Posterior cingulate gyrus (tissue), 11 donors: ENCODE measurements around the gene PLA2R1.
"Not testable (repeated sequence)": the region's sequence is repeated elsewhere in the genome, so short reads cannot be mapped to it uniquely, and the experiment has no call there.

ENCODE experiments used
- DNase-seq, 10 donors: peaks; one replicate each; pipeline versions ENCODE4 v3.0.0 to v3.0.0-alpha.2; 2020 to 2021; ENCODE audit warnings: mixed read lengths in 3 of 10
- intact Hi-C: fragments of 100-400 bp; cut with DNase I; formaldehyde crosslinking; loops from one replicate; pipeline ENCODE4 v1.15.1; 2023

Gene PLA2R1

GRCh38 chr2:160064916-160065315 is 2.5 kb upstream of the PLA2R1 start:
- no peak for DNase-seq
- intact Hi-C loops = no loop called here

GRCh38 chr2:160063879-160064612 is 1.6 kb upstream of the PLA2R1 start:
- DNase-seq = no peak
- intact Hi-C loops = no loop called here

DNA sequence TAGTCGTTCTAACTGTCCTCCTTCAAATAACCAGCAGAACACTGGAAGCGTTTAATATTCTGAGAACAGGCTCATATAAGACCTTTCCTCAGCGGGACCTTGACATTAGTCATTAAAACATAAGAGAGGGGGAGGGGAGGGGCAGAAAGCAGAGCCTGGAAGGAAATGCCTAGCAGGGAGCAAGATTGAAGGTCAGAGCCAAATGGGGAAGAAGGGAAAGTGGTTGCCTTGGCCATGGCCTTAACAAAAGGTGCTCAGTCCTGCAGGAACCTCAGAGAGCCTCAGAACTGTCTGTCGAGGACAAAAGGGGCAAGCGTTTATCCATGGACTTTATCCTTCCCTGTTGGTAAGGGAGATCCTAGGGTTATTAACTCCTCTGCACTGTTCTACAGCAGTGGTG is 856 bp upstream of the PLA2R1 start:
- intact Hi-C loops = no loop called here
- no peak for DNase-seq

GRCh38 chr2:160061944-160062291 is 497 bp downstream of the PLA2R1 start:
- intact Hi-C loops = no loop called here
- DNase-seq = peak in 1 of 10 donors; percentile 77

DNA sequence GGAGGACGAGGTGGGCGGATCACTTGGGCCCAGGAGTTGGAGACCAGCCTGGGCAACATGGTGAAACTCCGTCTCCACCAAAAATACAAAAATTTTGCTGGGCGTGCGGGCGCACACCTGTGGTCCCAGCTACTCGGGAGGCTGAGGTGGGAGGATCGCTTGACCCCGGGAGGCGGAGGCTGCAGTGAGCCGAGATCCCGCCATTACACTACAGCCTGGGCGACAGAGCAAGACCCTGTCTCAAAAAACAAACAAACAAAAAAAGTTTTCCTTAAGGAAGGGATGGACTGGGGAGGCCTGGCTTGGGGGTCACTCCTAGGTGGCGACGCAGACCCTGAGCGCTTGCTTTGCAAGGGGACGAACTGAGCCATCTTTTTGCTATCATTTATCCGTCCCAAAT is 882 bp downstream of the PLA2R1 start:
- intact Hi-C loops = no loop called here

GRCh38 chr2:160060297-160060696 is 2.1 kb downstream of the PLA2R1 start:
- intact Hi-C loops = no loop called here

More for the DNA sequence above, 882 bp downstream of the PLA2R1 start:
- DNase-seq = no peak

DNA sequence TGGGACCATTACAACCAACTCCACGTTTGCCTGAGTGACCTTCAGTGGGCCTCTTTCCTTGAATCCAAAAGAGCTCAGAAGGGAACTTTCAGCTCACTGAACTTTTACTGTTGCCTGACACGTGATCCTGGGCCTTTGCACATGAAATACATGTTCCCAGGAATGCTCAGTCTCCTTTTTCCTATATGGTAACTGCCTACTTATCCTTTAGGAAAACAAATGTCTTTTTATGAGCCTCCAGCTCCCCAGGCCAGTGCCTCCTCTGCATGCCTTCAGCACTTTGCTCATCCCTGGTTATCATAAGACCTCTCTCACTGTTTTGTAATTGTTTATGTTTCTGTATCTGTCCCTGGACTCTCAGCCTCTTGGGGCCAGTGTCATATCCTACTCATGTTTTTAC is 5.1 kb downstream of the PLA2R1 start:
- intact Hi-C loops = no loop called here
- no peak for DNase-seq

More at GRCh38 chr2:160060297-160060696, 2.1 kb downstream of the PLA2R1 start:
- no peak for DNase-seq

GRCh38 chr2:160055726-160056108 is 6.7 kb downstream of the PLA2R1 start:
- DNase-seq = no peak
- intact Hi-C loops = no loop called here

DNA sequence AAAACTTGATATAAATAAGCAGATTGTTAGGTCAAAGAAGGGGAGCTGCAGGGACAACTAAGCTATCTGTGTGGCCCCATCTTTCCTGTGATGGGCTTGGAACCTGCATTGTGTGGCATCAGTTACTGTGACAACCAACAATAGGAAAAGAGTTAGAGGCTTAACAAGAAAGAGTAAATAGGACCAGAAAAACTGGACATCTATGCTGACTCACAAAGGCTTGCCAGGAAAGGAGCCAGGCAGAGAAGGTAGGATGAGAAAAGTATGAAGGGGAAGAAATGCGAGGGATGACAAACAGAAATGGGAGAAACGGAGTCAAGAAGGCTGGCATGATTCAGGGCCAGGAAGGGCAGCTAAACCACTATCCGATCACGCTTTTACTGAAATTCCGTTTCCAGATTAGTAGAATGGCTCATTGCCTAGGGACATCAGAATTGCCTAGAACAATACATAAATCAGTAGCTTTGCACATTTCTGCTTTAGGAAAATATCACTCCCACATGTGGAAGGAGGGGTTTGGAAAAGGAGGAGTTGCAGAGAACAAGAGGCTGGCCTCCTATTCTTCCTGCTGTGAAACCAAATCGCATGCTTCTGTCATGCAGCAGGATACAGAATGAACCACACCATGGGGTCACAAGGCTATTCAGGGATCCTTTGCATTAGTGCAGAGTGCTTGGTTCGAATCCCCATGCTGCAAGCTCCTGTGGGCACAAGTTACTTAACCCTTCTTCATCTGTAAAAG is 7.3 kb downstream of the PLA2R1 start:
- DNase-seq = no peak
- intact Hi-C loops = no loop called here

DNA sequence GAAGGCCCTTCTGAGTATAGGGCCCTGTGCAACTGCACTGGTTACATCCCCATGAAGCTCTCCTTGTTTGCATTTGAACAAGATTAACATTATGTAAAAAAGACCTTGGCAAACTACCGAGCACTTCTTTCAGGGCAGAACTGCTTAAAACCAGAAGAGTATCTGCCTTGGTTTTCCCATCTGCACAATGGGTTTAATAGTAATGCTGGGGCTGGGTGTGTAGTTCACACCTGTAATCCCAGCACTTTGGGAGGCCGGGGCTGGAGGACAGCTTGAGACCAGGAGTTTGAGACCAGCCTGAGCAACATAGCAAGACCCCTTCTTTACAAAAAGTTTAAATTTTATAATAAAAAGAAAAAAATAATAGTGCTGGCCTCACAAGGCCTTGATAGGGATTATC is 8.5 kb downstream of the PLA2R1 start:
- no peak for DNase-seq
- intact Hi-C loops = no loop called here

DNA sequence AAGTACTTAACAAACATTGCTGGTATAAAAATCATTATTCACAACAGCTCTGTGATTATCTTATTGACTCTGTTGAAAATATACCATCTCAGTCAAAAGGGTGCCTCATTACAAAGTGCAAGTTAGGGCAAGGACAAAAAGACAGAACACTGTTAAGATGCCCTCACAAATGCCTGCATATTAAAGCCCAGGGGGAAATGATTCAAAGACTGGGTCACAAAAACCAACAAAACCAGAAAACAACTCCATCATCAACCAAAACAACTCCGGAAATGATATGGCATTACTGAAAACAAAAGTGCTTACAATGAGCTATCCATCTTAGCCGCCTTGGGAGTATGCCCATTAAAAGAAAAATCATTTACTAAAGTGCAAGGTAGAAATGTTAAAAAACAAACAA is 9.9 kb downstream of the PLA2R1 start:
- no peak for DNase-seq
- intact Hi-C loops = no loop called here

- no peak for DNase-seq
- intact Hi-C loops = no loop called here
Observed at GRCh38 chr2:160051371-160051800, 11.0 kb downstream of the PLA2R1 start.

- no peak for DNase-seq
- intact Hi-C loops = no loop called here
Observed at GRCh38 chr2:160050147-160050546, 12.3 kb downstream of the PLA2R1 start.

DNA sequence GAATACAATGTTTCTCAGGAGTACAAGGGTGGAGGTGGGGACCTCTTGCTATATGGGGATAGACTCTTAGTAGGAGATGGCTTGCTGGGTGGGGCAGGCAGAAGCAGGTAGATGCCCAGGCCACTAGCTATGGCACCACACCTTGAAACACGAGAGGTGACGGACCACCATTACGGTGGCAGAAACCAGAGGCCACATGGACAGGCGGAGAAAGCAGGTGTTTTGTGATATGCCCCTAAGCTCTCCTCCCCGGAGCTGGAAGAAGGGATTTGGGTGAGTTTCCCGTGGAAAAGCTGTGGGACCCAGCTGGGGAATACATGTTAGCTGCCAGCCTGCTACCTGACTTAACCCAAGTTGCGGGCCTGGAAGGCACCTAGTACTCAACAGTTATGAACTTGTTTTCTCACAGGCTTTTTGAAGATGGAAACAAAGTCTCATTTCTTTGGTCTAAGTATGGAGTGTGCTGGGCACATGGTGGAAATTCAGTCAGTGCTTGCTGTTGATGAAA is 16.7 kb downstream of the PLA2R1 start:
- DNase-seq = no peak
- intact Hi-C loops = no loop called here

DNA sequence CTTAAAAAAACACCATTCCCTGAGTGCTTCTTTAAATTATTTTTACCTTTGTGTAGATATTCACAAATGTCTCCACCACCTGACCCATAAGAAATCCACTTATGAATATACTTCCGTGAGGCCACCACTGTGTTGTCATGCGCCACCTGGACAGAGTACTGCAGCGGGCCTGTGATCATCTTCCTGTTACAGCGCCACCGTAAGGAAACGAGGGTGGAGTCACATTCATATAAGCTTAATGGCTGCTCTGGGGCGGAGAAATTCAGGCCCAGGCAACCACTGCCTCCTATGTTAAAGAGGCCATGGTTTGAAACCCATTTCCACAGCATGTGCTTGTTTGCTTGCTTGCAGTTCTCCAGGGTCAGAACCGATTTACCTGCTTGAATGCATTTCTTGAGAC is 17.7 kb downstream of the PLA2R1 start:
- intact Hi-C loops = no loop called here
- DNase-seq = no peak

GRCh38 chr2:160043265-160043664 is 19.1 kb downstream of the PLA2R1 start:
- no peak for DNase-seq
- intact Hi-C loops = no loop called here

DNA sequence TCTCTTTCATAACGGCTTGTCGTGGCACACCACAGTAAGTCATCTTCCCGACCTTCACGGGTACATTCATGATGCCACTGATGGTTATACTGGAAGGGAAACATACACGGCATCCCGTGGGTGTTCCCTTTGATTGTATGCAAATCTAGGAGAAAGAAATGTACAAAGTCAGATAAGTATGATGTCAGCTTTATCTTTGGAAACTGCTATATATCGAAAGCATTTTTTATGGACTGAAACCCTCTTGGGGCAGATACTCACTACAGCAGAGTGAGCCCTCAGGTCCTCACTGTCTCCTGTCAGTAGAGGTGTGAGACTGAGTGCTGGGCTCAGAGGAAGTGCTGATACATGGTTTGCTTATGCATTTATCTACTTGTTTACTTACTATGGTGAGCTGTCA is 20.4 kb downstream of the PLA2R1 start:
- no peak for DNase-seq
- intact Hi-C loops = no loop called here

GRCh38 chr2:160041091-160041490 is 21.3 kb downstream of the PLA2R1 start:
- intact Hi-C loops = no loop called here
- DNase-seq = no peak

GRCh38 chr2:160039166-160039903 is 23.1 kb downstream of the PLA2R1 start:
- no peak for DNase-seq
- intact Hi-C loops = no loop called here

DNA sequence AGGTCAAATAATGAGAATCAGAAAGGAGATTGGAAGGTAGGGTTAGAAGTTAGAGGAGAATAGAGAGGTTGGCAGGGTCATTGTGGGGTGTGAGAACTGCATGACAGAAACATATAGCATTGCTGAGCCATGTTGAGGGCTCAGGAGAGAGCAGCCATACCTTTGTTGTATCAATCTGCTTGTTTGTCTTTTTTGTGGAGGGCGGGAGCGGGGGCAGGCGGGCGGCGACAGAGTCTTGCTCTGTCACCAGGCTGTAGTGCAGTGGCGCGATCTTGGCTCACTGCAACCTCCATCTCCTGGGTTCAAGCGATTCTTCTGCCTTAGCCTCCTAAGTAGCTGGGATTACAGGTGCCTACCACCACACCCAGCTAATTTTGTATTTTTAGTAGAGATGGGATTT is 23.8 kb downstream of the PLA2R1 start:
- DNase-seq, intact Hi-C loops: not testable (repeated sequence)

DNA sequence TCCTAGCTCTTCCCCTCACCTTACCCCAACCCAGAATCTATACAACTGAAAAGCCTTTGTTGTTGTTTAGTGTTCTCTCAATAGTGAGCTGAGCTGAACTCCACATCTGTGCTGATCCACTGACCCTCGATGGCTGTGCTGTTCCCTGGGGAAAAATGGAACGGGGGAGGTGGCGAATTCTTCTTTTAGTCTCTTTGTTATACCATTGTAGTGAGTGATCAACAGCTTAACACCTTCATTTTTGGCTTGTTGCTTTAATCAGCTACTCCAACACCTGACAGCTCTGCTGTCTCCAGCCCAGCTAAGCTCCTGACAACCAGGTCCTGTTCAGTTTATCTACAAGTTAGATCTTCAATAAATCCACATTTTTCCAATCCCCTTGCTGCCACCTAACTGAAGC is 25.7 kb downstream of the PLA2R1 start:
- intact Hi-C loops = no loop called here
- no peak for DNase-seq
